CD14-positive monocyte (primary cell): ENCODE results near the gene PLCXD3. TPM values are rescaled to one million over a fixed set of nuclear protein-coding genes. Genes with fewer than 3 reads are reported as not detected.

Experiments used
- DNase-seq, 3 donors: peaks; one replicate each; pipeline ENCODE4 v3.0.0-alpha.2; 2011 to 2022
- H2AFZ ChIP-seq: 2 replicates; pipeline ENCODE4 v1.6.0; 2012; ENCODE audit warnings: mild to moderate bottlenecking, low read depth, low read length, inconsistent platforms; ENCODE audit not compliant: insufficient read depth, poor library complexity, severe bottlenecking
- H3K27ac ChIP-seq, 2 donors: 1 replicate in 1 of 2; 2 replicates in 1 of 2; pipeline ENCODE4 v1.5.1; 2012 to 2013; ENCODE audit warnings: low read length in 2 of 2, control low read depth in 1 of 2, inconsistent platforms in 1 of 2, low read depth in 1 of 2, mild to moderate bottlenecking in 1 of 2
- H3K27me3 ChIP-seq, 2 donors: one replicate each; pipeline versions ENCODE4 v1.6.0 to v1.6.1; 2011 to 2013; ENCODE audit warnings: low read length in 2 of 2; ENCODE audit not compliant: control insufficient read depth in 2 of 2, insufficient read depth in 2 of 2
- H3K36me3 ChIP-seq, 2 donors: replicated peaks in 1 of 2; 1 replicate in 1 of 2; 2 replicates in 1 of 2; pipeline versions ENCODE4 v1.5.1 to v1.6.1; 2012 to 2013; ENCODE audit warnings: low read length in 2 of 2, control low read depth in 1 of 2, inconsistent platforms in 1 of 2, mild to moderate bottlenecking in 1 of 2; ENCODE audit not compliant: insufficient read depth in 2 of 2, control insufficient read depth in 1 of 2
- H3K4me1 ChIP-seq, 2 donors: 1 replicate in 1 of 2; 2 replicates in 1 of 2; pipeline versions ENCODE4 v1.5.1 to v1.6.1; 2012 to 2013; ENCODE audit warnings: low read length in 2 of 2, control low read depth in 1 of 2, inconsistent platforms in 1 of 2, mild to moderate bottlenecking in 1 of 2, moderate library complexity in 1 of 2; ENCODE audit not compliant: insufficient read depth in 2 of 2, control insufficient read depth in 1 of 2
- H3K4me2 ChIP-seq: replicated peaks from 2 replicates; pipeline ENCODE3; 2012; ENCODE audit warnings: low read length, moderate library complexity, mild to moderate bottlenecking; ENCODE audit not compliant: poor library complexity, severe bottlenecking; ENCODE audit errors: extremely low read depth
- H3K4me3 ChIP-seq, 3 experiments: fragments of 200-600 bp in 1 of 3; sonication (generic) in 1 of 3; replicated peaks in 1 of 3; 1 replicate in 2 of 3; 2 replicates in 1 of 3; pipeline ENCODE4 v1.5.1; 2011 to 2013; ENCODE audit warnings: low read length in 3 of 3, mild to moderate bottlenecking in 3 of 3, control low read depth in 2 of 3, low read depth in 2 of 3, inconsistent platforms in 1 of 3, moderate library complexity in 1 of 3
- H3K79me2 ChIP-seq: 2 replicates; pipeline ENCODE4 v1.6.0; 2012; ENCODE audit warnings: mild to moderate bottlenecking, control low read depth, inconsistent platforms, low read length, moderate library complexity; ENCODE audit not compliant: insufficient read depth
- H3K9ac ChIP-seq: 2 replicates; pipeline ENCODE4 v1.6.0; 2017; ENCODE audit warnings: low read length, mild to moderate bottlenecking; ENCODE audit not compliant: insufficient read depth, poor library complexity, severe bottlenecking
- H3K9me3 ChIP-seq, 2 donors: replicated peaks in 1 of 2; 1 replicate in 1 of 2; 2 replicates in 1 of 2; pipeline versions ENCODE4 v1.5.1 to v1.6.1; 2012 to 2013; ENCODE audit warnings: low read length in 2 of 2, control low read depth in 1 of 2; ENCODE audit not compliant: control insufficient read depth in 1 of 2, insufficient read depth in 1 of 2
- H4K20me1 ChIP-seq: 2 replicates; pipeline ENCODE4 v1.6.0; 2012; ENCODE audit warnings: mild to moderate bottlenecking, low read length, control low read depth, moderate library complexity; ENCODE audit not compliant: insufficient read depth
- H3K27ac Mint-ChIP-seq, 7 donors: one replicate each; pipeline ENCODE4 v1.8.0; 2020; ENCODE audit warnings: mild to moderate bottlenecking in 7 of 7, mixed read lengths in 7 of 7, moderate library complexity in 6 of 7, inconsistent platforms in 2 of 7
- H3K27me3 Mint-ChIP-seq, 3 donors: one replicate each; pipeline ENCODE4 v1.8.0; 2021 to 2022; ENCODE audit warnings: low read depth in 3 of 3, mild to moderate bottlenecking in 3 of 3, mixed read lengths in 3 of 3, moderate library complexity in 3 of 3, inconsistent platforms in 1 of 3
- H3K36me3 Mint-ChIP-seq, 2 donors: one replicate each; pipeline ENCODE4 v1.8.0; 2020; ENCODE audit warnings: mixed read lengths in 2 of 2, inconsistent platforms in 1 of 2, mild to moderate bottlenecking in 1 of 2
- H3K4me1 Mint-ChIP-seq: one replicate; pipeline ENCODE4 v1.8.0; 2020; ENCODE audit warnings: mild to moderate bottlenecking, mixed read lengths
- H3K4me3 Mint-ChIP-seq, 2 donors: one replicate each; pipeline ENCODE4 v1.8.0; 2020; ENCODE audit warnings: mild to moderate bottlenecking in 2 of 2, mixed read lengths in 2 of 2, moderate library complexity in 1 of 2
- H3K9me3 Mint-ChIP-seq, 7 donors: one replicate each; pipeline ENCODE4 v1.8.0; 2020 to 2022; ENCODE audit warnings: mixed read lengths in 7 of 7, mild to moderate bottlenecking in 6 of 7, moderate library complexity in 6 of 7, inconsistent platforms in 2 of 7
- CTCF ChIP-seq: fragments of 200-600 bp; IDR thresholded peaks from one replicate; pipeline ENCODE4 v1.8.0; 2022; ENCODE audit warnings: antibody characterized with exemption, mild to moderate bottlenecking
- WGBS: methylation state at CpG from one replicate; pipeline ENCODE4 v1.1.5; 2013; ENCODE audit warnings: missing lambda C conversion rate; ENCODE audit not compliant: insufficient coverage; 5-methylcytosine and 5-hydroxymethylcytosine counted together
- intact Hi-C, 2 donors: fragments of 100-400 bp; cut with micrococcal nuclease; formaldehyde crosslinking; loops; one replicate each; pipeline versions ENCODE4 v1.15.0 to v1.15.1; 2023
- polyA plus RNA-seq, 3 donors: library from polyadenylated mRNA; depleted of rRNA in 1 of 3; unstranded in 2 of 3; stranded (reverse) in 1 of 3; fragments of 300-500 nt in 2 of 3; fragments of >200 nt in 1 of 3; fragmentation: Illumina TruSeq in 2 of 3; gene quantifications; 1 replicate in 2 of 3; 2 replicates in 1 of 3; pipeline ENCODE4 v1.2.3, GENCODE V29; 2012 to 2021

Gene PLCXD3
- polyA plus RNA-seq, 3 donors: not detected

GRCh38 chr5:41291323-41291722 lies 219.1 kb downstream of the PLCXD3 start:
- Histone ChIP-seq H4K20me1 (no peaks in the 10 kb centered on the region), H3K9ac (no peak overlapping the region), H3K4me3 (no peak overlapping the region), H3K79me2 (no peaks in the 10 kb centered on the region), H3K36me3 (no peaks in the 10 kb centered on the region), H2AFZ (no peak overlapping the region), H3K9me3 (peaks cover 17 to 21% of the 10 kb centered on the region in 2 donors), H3K27ac (no peak overlapping the region), H3K4me1 (no peaks in the 10 kb centered on the region), H3K4me2 (no peak overlapping the region), H3K27me3 (no peaks in the 10 kb centered on the region)
- no peak overlapping the region for H3K4me3 Mint-ChIP-seq
- no peak for DNase-seq
- H3K9me3 Mint-ChIP-seq: peaks cover 0 to 11% (median 2%) of the 10 kb centered on the region in 7 donors
- TF ChIP-seq CTCF: no peak
- H3K27me3 Mint-ChIP-seq: no peaks in the 10 kb centered on the region
- no peaks in the 10 kb centered on the region for H3K4me1 Mint-ChIP-seq
- intact Hi-C loops: no loop called here
- H3K36me3 Mint-ChIP-seq: no peaks in the 10 kb centered on the region
- WGBS: no CpG with 5 or more reads among the region's 3 CpGs
- no peak overlapping the region for H3K27ac Mint-ChIP-seq

GRCh38 chr5:41290810-41291209 lies 219.6 kb downstream of the PLCXD3 start:
- WGBS: 93% methylated on average over 2 of the region's 2 CpGs
- Mint-ChIP-seq H3K27ac (no peak overlapping the region), H3K4me3 (no peak overlapping the region), H3K36me3 (no peaks in the 10 kb centered on the region), H3K27me3 (no peaks in the 10 kb centered on the region), H3K4me1 (no peaks in the 10 kb centered on the region), H3K9me3 (peaks cover 1 to 11% (median 2%) of the 10 kb centered on the region in 7 donors)
- Histone ChIP-seq H3K27ac (no peak overlapping the region), H3K4me2 (no peak overlapping the region), H3K4me1 (no peaks in the 10 kb centered on the region), H3K9ac (no peak overlapping the region), H3K79me2 (no peaks in the 10 kb centered on the region), H3K27me3 (no peaks in the 10 kb centered on the region), H4K20me1 (no peaks in the 10 kb centered on the region), H3K36me3 (no peaks in the 10 kb centered on the region), H2AFZ (no peak overlapping the region), H3K4me3 (no peak overlapping the region), H3K9me3 (peaks cover 17 to 21% of the 10 kb centered on the region in 2 donors)
- intact Hi-C loops: no loop called here
- DNase-seq: no peak
- TF ChIP-seq CTCF: no peak
